Measurements from ENCODE around the gene KNDC1.
"Not testable (repeated sequence)": the region's sequence is repeated elsewhere in the genome, so short reads cannot be mapped to it uniquely, and the experiment has no call there.

KNDC1 gene

GRCh38 chr10:133162910-133163856 lies 3.2 kb downstream of the KNDC1 start:
- DNase-seq, result peak; percentile 18

- DNase-seq, result peak; percentile 17
These were observed 4.1 kb downstream of the KNDC1 start for GRCh38 chr10:133163889-133164815.

- DNase-seq, result peak; percentile 15
These were observed 5.0 kb downstream of the KNDC1 start for GRCh38 chr10:133164816-133165555.

- DNase-seq, result no peak
These were observed 5.8 kb downstream of the KNDC1 start for GRCh38 chr10:133165556-133166503.

- no peak for DNase-seq
These were observed 6.4 kb downstream of the KNDC1 start for GRCh38 chr10:133166504-133166827.

GRCh38 chr10:133166828-133167692 lies 7.0 kb downstream of the KNDC1 start:
- peak; percentile 60 for DNase-seq

- DNase-seq, result no peak
These were observed 7.9 kb downstream of the KNDC1 start for GRCh38 chr10:133167693-133168616.

- no peak for DNase-seq
These were observed 8.6 kb downstream of the KNDC1 start for GRCh38 chr10:133168617-133169031.

GRCh38 chr10:133169173-133169947 lies 9.3 kb downstream of the KNDC1 start:
- no peak for DNase-seq

GRCh38 chr10:133170092-133170491 lies 10.1 kb downstream of the KNDC1 start:
- no peak for DNase-seq

GRCh38 chr10:133173860-133174640 lies 14.0 kb downstream of the KNDC1 start:
- DNase-seq, result no peak

- DNase-seq, result no peak
These were observed 14.8 kb downstream of the KNDC1 start for GRCh38 chr10:133174689-133175263.

- DNase-seq, result not testable (repeated sequence)
These were observed 15.6 kb downstream of the KNDC1 start for GRCh38 chr10:133175624-133176023.

- no peak for DNase-seq
These were observed 16.5 kb downstream of the KNDC1 start for GRCh38 chr10:133176546-133176945.

- no peak for DNase-seq
These were observed 17.6 kb downstream of the KNDC1 start for GRCh38 chr10:133177380-133178157.

GRCh38 chr10:133178357-133179127 lies 18.5 kb downstream of the KNDC1 start:
- no peak for DNase-seq

Measured in femur (tissue), 1 donor.